Astrocyte of the cerebellum (primary cell): ENCODE measurements around the gene GPHN.

Experiments
- DNase-seq: peaks from one replicate; pipeline ENCODE4 v3.0.0-alpha.2; 2011; ENCODE audit warnings: low read depth
- H3K4me3 ChIP-seq: 2 replicates; pipeline ENCODE4 v1.5.1; 2011; ENCODE audit warnings: mild to moderate bottlenecking, low read depth, low read length, moderate library complexity
- CTCF ChIP-seq: IDR thresholded peaks from 2 replicates; pipeline ENCODE4 v1.5.1; 2012; ENCODE audit warnings: low read length, low read depth, moderate library complexity, mild to moderate bottlenecking; ENCODE audit errors: missing control alignments
- in situ Hi-C: cut with HindIII; loops from 2 replicates; pipeline ENCODE4 v1.10.0; 2017; ENCODE audit warnings: low sequenced_read_pairs

GPHN gene

GRCh38 chr14:66923251-66923650, 415.3 kb downstream of the GPHN start:
- TF ChIP-seq CTCF: no peak
- DNase-seq: no peak
- no peak overlapping the region for H3K4me3 ChIP-seq
- in situ Hi-C loops: no loop called here

- in situ Hi-C loops: no loop called here
Measured at GRCh38 chr14:66939409-66939808, 431.5 kb downstream of the GPHN start.

GRCh38 chr14:66944872-66945271, 436.9 kb downstream of the GPHN start:
- no peak for TF ChIP-seq CTCF
- DNase-seq: peak; percentile 27
- in situ Hi-C loops: no loop called here
- no peak overlapping the region for H3K4me3 ChIP-seq

More at GRCh38 chr14:66939409-66939808, 431.5 kb downstream of the GPHN start:
- no peak for DNase-seq
- H3K4me3 ChIP-seq: no peak overlapping the region
- TF ChIP-seq CTCF: no peak

GRCh38 chr14:66955159-66955558, 447.2 kb downstream of the GPHN start:
- H3K4me3 ChIP-seq: no peak overlapping the region
- no peak for TF ChIP-seq CTCF
- no peak for DNase-seq
- in situ Hi-C loops: no loop called here

- H3K4me3 ChIP-seq: no peak overlapping the region
- no peak for DNase-seq
- TF ChIP-seq CTCF: no peak
- in situ Hi-C loops: no loop called here
Measured at GRCh38 chr14:66959437-66960050, 451.6 kb downstream of the GPHN start.

GRCh38 chr14:66965831-66966230, 457.9 kb downstream of the GPHN start:
- no peak for DNase-seq
- no peak overlapping the region for H3K4me3 ChIP-seq
- in situ Hi-C loops: no loop called here
- no peak for TF ChIP-seq CTCF
